Sigmoid colon (tissue), 4 donors: ENCODE data around the gene KIF17.

ENCODE experiments used
- CTCF ChIP-seq, 4 experiments: fragments of 450-650 bp in 3 of 4; fragments of 200-600 bp in 1 of 4; IDR thresholded peaks; one replicate each; pipeline ENCODE4 v1.5.1; 2016 to 2019; ENCODE audit warnings: antibody characterized with exemption in 4 of 4, mild to moderate bottlenecking in 3 of 4, moderate library complexity in 2 of 4
- EP300 ChIP-seq, 4 donors: sonication (generic); formaldehyde crosslinking; IDR thresholded peaks; one replicate each; pipeline ENCODE4 v1.6.1; 2017; ENCODE audit warnings: antibody characterized with exemption in 4 of 4
- POLR2A ChIP-seq, 2 donors: fragments of 450-650 bp; IDR thresholded peaks; one replicate each; pipeline ENCODE4 v1.6.1; 2016; ENCODE audit warnings: antibody characterized with exemption in 2 of 2, mild to moderate bottlenecking in 2 of 2, moderate library complexity in 2 of 2

- TF ChIP-seq POLR2A (IDR thresholded peaks at IDR 0.05) (no peak), EP300 (IDR thresholded peaks at IDR 0.05) (no peak), CTCF (IDR thresholded peaks at IDR 0.05) (no peak)
Observed at GRCh38 chr1:20654104-20654690, 63.6 kb downstream of the KIF17 start.
